ENCODE results near the gene MDFI.

Gene MDFI

GRCh38 chr6:41594326-41594725, 43.9 kb upstream of the MDFI start:
- H3K27ac ChIP-seq, result 0 out of 2 replicates have a peak overlapping the region, but pooled peaks have one; percentile 5
- TF ChIP-seq FOXP2 (optimal IDR thresholded peaks at IDR 0.05; ENCODE audit: control extremely low read depth, extremely low read length, insufficient read depth) (no peak), POLR2AphosphoS5 (IDR thresholded peaks at IDR 0.05; ENCODE audit: borderline replicate concordance, low read depth, low read length) (0 out of 2 replicates have a peak, but pooled peaks have one; percentile 6), EZH2 (IDR thresholded peaks at IDR 0.05) (no peak)
- no peak for DNase-seq (ENCODE audit: low read depth, low spot score)
- H3K9ac ChIP-seq (ENCODE audit: insufficient read length), result no peak overlapping the region
- H3K9me3 ChIP-seq (ENCODE audit: low read depth, low read length), result no peaks in the 10 kb centered on the region
- no peak overlapping the region for H3K4me3 ChIP-seq
- peaks cover 9% of the 10 kb centered on the region; the same call in 1 of the 2 replicates for H3K36me3 ChIP-seq (ENCODE audit: insufficient read depth, low read length)

DNA sequence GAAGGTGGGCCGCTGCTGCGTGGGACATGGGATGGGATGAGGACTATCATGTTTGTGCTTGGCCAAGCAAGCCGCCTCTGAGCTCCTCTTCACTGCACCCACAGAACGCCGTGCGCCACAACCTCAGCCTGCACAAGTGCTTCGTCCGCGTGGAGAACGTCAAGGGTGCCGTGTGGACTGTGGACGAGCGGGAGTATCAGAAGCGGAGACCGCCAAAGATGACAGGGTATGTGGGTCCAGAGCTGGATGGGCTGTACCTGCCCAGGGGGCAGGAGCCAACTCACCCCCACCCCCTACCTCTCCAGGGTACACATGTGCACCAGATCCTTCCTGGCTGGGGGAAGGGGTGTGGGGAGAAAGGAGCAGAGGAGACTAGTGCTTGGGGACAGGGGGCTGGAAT, 43.5 kb upstream of the MDFI start:
- Histone ChIP-seq H3K27ac (0 out of 2 replicates have a peak overlapping the region, but pooled peaks have one; percentile 5), H3K9me3 (ENCODE audit: low read depth, low read length) (no peaks in the 10 kb centered on the region)

DNA sequence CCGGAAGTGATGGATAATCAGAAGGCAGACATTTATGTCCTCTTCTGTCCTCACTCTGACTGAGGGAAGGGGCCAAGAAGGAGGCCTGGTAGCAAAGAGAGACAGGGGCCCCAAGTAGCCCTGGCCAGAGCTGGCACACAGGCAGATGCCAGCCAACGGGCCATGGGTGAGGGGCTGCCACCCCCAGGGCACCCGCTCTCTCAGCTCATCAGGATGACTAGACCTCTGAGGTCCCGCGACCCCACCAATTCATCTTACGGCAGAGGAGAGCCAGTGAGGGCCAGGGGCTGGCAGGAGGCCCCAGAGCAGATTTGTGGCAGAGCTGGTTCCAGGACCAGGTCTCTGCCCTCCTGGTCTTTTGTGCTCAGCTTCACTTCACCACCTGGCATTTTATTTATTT, 43.1 kb upstream of the MDFI start:
- TF ChIP-seq EZH2 (IDR thresholded peaks at IDR 0.05) (no peak), POLR2AphosphoS5 (IDR thresholded peaks at IDR 0.05; ENCODE audit: borderline replicate concordance, low read depth, low read length) (no peak), FOXP2 (optimal IDR thresholded peaks at IDR 0.05; ENCODE audit: control extremely low read depth, extremely low read length, insufficient read depth) (no peak)

More for the DNA sequence above, 43.5 kb upstream of the MDFI start:
- DNase-seq (ENCODE audit: low read depth, low spot score), result no peak
- Histone ChIP-seq H3K36me3 (ENCODE audit: insufficient read depth, low read length) (peaks cover 9% of the 10 kb centered on the region; the same call in 1 of the 2 replicates), H3K4me3 (no peak overlapping the region), H3K9ac (ENCODE audit: insufficient read length) (no peak overlapping the region)
- TF ChIP-seq FOXP2 (optimal IDR thresholded peaks at IDR 0.05; ENCODE audit: control extremely low read depth, extremely low read length, insufficient read depth) (no peak), EZH2 (IDR thresholded peaks at IDR 0.05) (no peak)

DNA sequence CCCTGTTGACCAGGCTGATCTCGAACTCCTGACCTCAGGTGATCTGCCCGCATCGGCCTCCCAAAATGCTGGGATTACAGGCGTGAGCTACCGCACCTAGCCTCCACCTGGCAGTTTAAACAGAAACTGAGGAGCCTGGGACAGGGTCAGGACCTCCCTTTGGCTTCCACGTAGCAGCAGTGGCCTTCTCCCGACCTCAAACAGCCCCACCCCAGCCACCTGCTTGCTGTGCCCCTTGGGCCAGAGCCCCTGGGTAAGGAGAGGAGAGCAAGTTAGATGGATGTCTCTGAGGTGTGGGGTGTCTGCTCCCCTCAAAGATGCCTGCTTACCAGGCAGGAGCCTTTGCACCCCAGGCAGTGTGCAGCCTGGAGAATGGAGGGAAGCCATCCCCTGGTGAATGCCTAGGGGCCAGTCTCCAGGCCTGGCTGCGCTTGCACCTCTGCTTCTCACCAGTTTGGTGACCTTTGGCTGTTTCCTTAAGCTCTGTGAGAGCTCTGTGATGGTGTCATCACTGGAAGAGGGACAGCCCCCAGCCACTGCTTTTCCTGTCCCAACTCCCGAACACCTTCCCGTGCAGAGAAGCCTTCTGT, 42.1 kb upstream of the MDFI start:
- Histone ChIP-seq H3K27ac (no peak overlapping the region), H3K4me3 (no peak overlapping the region), H3K9ac (ENCODE audit: insufficient read length) (no peak overlapping the region), H3K36me3 (ENCODE audit: insufficient read depth, low read length) (peaks cover 4% of the 10 kb centered on the region; the same call in 1 of the 2 replicates), H3K9me3 (ENCODE audit: low read depth, low read length) (no peaks in the 10 kb centered on the region)
- TF ChIP-seq POLR2AphosphoS5 (IDR thresholded peaks at IDR 0.05; ENCODE audit: borderline replicate concordance, low read depth, low read length) (no peak), FOXP2 (optimal IDR thresholded peaks at IDR 0.05; ENCODE audit: control extremely low read depth, extremely low read length, insufficient read depth) (no peak), EZH2 (IDR thresholded peaks at IDR 0.05) (no peak)
- no peak for DNase-seq (ENCODE audit: low read depth, low spot score)

More for the DNA sequence above, 43.1 kb upstream of the MDFI start:
- no peak overlapping the region for H3K4me3 ChIP-seq
- no peak overlapping the region for H3K9ac ChIP-seq (ENCODE audit: insufficient read length)
- H3K36me3 ChIP-seq (ENCODE audit: insufficient read depth, low read length), result peaks cover 9% of the 10 kb centered on the region; the same call in 1 of the 2 replicates
- DNase-seq (ENCODE audit: low read depth, low spot score), result no peak
- H3K9me3 ChIP-seq (ENCODE audit: low read depth, low read length), result no peaks in the 10 kb centered on the region
- H3K27ac ChIP-seq, result no peak overlapping the region

DNA sequence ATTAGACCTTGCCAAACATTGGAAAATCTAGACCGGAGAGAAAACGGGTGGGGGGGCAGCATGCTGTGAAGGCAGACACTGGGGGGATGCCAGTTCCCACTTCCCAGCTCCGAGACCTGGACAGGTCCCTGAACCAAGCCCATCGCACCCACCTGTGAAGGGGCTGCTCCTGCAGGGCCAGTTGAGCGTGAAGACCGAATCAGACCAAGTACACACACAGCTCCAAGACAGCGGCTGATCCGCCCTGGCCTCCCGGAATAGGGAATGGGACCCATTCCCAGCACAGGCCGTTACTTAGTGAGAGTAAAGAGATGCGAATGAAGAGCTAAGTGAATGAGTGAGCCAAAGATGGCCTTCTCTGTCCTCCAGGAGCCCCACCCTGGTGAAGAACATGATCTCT, 41.5 kb upstream of the MDFI start:
- Histone ChIP-seq H3K9ac (ENCODE audit: insufficient read length) (no peak overlapping the region), H3K9me3 (ENCODE audit: low read depth, low read length) (no peaks in the 10 kb centered on the region), H3K4me3 (no peak overlapping the region), H3K36me3 (ENCODE audit: insufficient read depth, low read length) (no peaks in the 10 kb centered on the region), H3K27ac (no peak overlapping the region)
- DNase-seq (ENCODE audit: low read depth, low spot score), result no peak
- no peak for TF ChIP-seq EZH2 (IDR thresholded peaks at IDR 0.05)
- TF ChIP-seq POLR2AphosphoS5 (IDR thresholded peaks at IDR 0.05; ENCODE audit: borderline replicate concordance, low read depth, low read length), result no peak
- no peak for TF ChIP-seq FOXP2 (optimal IDR thresholded peaks at IDR 0.05; ENCODE audit: control extremely low read depth, extremely low read length, insufficient read depth)

GRCh38 chr6:41597246-41598000, 40.8 kb upstream of the MDFI start:
- Histone ChIP-seq H3K27ac (no peak overlapping the region), H3K9ac (ENCODE audit: insufficient read length) (no peak overlapping the region), H3K9me3 (ENCODE audit: low read depth, low read length) (no peaks in the 10 kb centered on the region), H3K36me3 (ENCODE audit: insufficient read depth, low read length) (no peaks in the 10 kb centered on the region), H3K4me3 (no peak overlapping the region)
- DNase-seq (ENCODE audit: low read depth, low spot score), result no peak
- no peak for TF ChIP-seq EZH2 (IDR thresholded peaks at IDR 0.05)
- TF ChIP-seq POLR2AphosphoS5 (IDR thresholded peaks at IDR 0.05; ENCODE audit: borderline replicate concordance, low read depth, low read length), result no peak
- no peak for TF ChIP-seq FOXP2 (optimal IDR thresholded peaks at IDR 0.05; ENCODE audit: control extremely low read depth, extremely low read length, insufficient read depth)

GRCh38 chr6:41598670-41599014, 39.6 kb upstream of the MDFI start:
- H3K27ac ChIP-seq, result no peak overlapping the region
- no peak for DNase-seq (ENCODE audit: low read depth, low spot score)

GRCh38 chr6:41599015-41599851, 39.0 kb upstream of the MDFI start:
- DNase-seq (ENCODE audit: low read depth, low spot score), result no peak
- Histone ChIP-seq H3K36me3 (ENCODE audit: insufficient read depth, low read length) (no peaks in the 10 kb centered on the region), H3K9ac (ENCODE audit: insufficient read length) (no peak overlapping the region), H3K9me3 (ENCODE audit: low read depth, low read length) (no peaks in the 10 kb centered on the region), H3K27ac (no peak overlapping the region), H3K4me3 (no peak overlapping the region)
- TF ChIP-seq FOXP2 (optimal IDR thresholded peaks at IDR 0.05; ENCODE audit: control extremely low read depth, extremely low read length, insufficient read depth) (no peak), EZH2 (IDR thresholded peaks at IDR 0.05) (no peak)

More at GRCh38 chr6:41598670-41599014, 39.6 kb upstream of the MDFI start:
- Histone ChIP-seq H3K4me3 (no peak overlapping the region), H3K36me3 (ENCODE audit: insufficient read depth, low read length) (no peaks in the 10 kb centered on the region), H3K9ac (ENCODE audit: insufficient read length) (no peak overlapping the region), H3K9me3 (ENCODE audit: low read depth, low read length) (no peaks in the 10 kb centered on the region)
- TF ChIP-seq FOXP2 (optimal IDR thresholded peaks at IDR 0.05; ENCODE audit: control extremely low read depth, extremely low read length, insufficient read depth) (no peak), POLR2AphosphoS5 (IDR thresholded peaks at IDR 0.05; ENCODE audit: borderline replicate concordance, low read depth, low read length) (no peak), EZH2 (IDR thresholded peaks at IDR 0.05) (no peak)
